Ishikawa (cell line): ENCODE data around the gene AGFG2.

ENCODE experiments used
- CEBPB ChIP-seq: IDR thresholded peaks from 2 replicates; pipeline ENCODE4 v1.6.1; 2012
- CREB1 ChIP-seq: IDR thresholded peaks from 2 replicates; pipeline ENCODE4 v1.6.1; 2012; ENCODE audit warnings: low read depth
- EGR1 ChIP-seq: IDR thresholded peaks from 2 replicates; pipeline ENCODE4 v1.6.1; 2012
- EP300 ChIP-seq: IDR thresholded peaks from 2 replicates; pipeline ENCODE4 v1.6.1; 2012; ENCODE audit warnings: borderline replicate concordance
- FOXM1 ChIP-seq: IDR thresholded peaks from 2 replicates; pipeline ENCODE4 v1.6.1; 2012; ENCODE audit warnings: low read depth, borderline replicate concordance
- MAX ChIP-seq: IDR thresholded peaks from 2 replicates; pipeline ENCODE4 v1.6.1; 2012
- NFIC ChIP-seq: IDR thresholded peaks from 2 replicates; pipeline ENCODE4 v1.6.1; 2012
- RAD21 ChIP-seq: IDR thresholded peaks from 2 replicates; pipeline ENCODE4 v1.6.1; 2012; ENCODE audit warnings: low read depth
- REST ChIP-seq: IDR thresholded peaks from 2 replicates; pipeline ENCODE4 v1.6.1; 2012; ENCODE audit warnings: low read depth, mild to moderate bottlenecking
- TAF1 ChIP-seq: IDR thresholded peaks from 2 replicates; pipeline ENCODE4 v1.6.1; 2012; ENCODE audit warnings: low read depth, mild to moderate bottlenecking
- TCF12 ChIP-seq: IDR thresholded peaks from 2 replicates; pipeline ENCODE4 v1.6.1; 2012; ENCODE audit warnings: low read depth
- TEAD4 ChIP-seq: IDR thresholded peaks from 2 replicates; pipeline ENCODE4 v1.6.1; 2012
- USF1 ChIP-seq: IDR thresholded peaks from 2 replicates; pipeline ENCODE4 v1.6.1; 2012
- YY1 ChIP-seq: IDR thresholded peaks from 2 replicates; pipeline ENCODE4 v1.6.1; 2012; ENCODE audit warnings: low read depth
- ZBTB7A ChIP-seq: IDR thresholded peaks from 2 replicates; pipeline ENCODE4 v1.6.1; 2012; ENCODE audit warnings: low read depth

The AGFG2 gene

GRCh38 chr7:100492738-100493475 is 46.1 kb upstream of the AGFG2 start:
- no peak for TF ChIP-seq NFIC
- no peak for TF ChIP-seq FOXM1
- no peak for TF ChIP-seq CEBPB
- no peak for TF ChIP-seq TCF12
- TF ChIP-seq EGR1, result no peak
- TF ChIP-seq CREB1, result no peak
- no peak for TF ChIP-seq ZBTB7A
- TF ChIP-seq YY1, result no peak
- TF ChIP-seq EP300, result no peak
- TF ChIP-seq TAF1, result no peak
- no peak for TF ChIP-seq TEAD4
- no peak for TF ChIP-seq REST
- TF ChIP-seq MAX, result no peak

GRCh38 chr7:100493476-100494264 is 45.3 kb upstream of the AGFG2 start:
- TF ChIP-seq TCF12, result no peak
- no peak for TF ChIP-seq YY1
- no peak for TF ChIP-seq RAD21
- TF ChIP-seq TEAD4, result no peak
- no peak for TF ChIP-seq FOXM1
- no peak for TF ChIP-seq NFIC
- no peak for TF ChIP-seq EP300
- no peak for TF ChIP-seq EGR1
- no peak for TF ChIP-seq CEBPB
- no peak for TF ChIP-seq TAF1
- no peak for TF ChIP-seq REST
- TF ChIP-seq USF1, result no peak
- TF ChIP-seq CREB1, result no peak
- TF ChIP-seq ZBTB7A, result no peak
- no peak for TF ChIP-seq MAX

GRCh38 chr7:100496509-100496908 is 42.5 kb upstream of the AGFG2 start:
- no peak for TF ChIP-seq ZBTB7A
- no peak for TF ChIP-seq EGR1
- no peak for TF ChIP-seq MAX
- TF ChIP-seq CEBPB, result no peak

- TF ChIP-seq EP300, result no peak
- TF ChIP-seq CEBPB, result no peak
- no peak for TF ChIP-seq FOXM1
- no peak for TF ChIP-seq RAD21
- TF ChIP-seq EGR1, result no peak
- no peak for TF ChIP-seq NFIC
- no peak for TF ChIP-seq MAX
- no peak for TF ChIP-seq CREB1
- TF ChIP-seq REST, result no peak
- TF ChIP-seq USF1, result no peak
- TF ChIP-seq YY1, result no peak
Measured at GRCh38 chr7:100504887-100505611, 34.0 kb upstream of the AGFG2 start.
